T-helper 1 cell (primary cell): Measurements from ENCODE around the gene SESN3.
"Not testable (repeated sequence)": the region's sequence is repeated elsewhere in the genome, so short reads cannot be mapped to it uniquely, and the experiment has no call there.

Experiments used
- DNase-seq, 5 donors: peaks; one replicate each; pipeline ENCODE4 v3.0.0-alpha.2; 2012 to 2020

SESN3 gene

GRCh38 chr11:95150956-95151684 lies 79.9 kb downstream of the SESN3 start:
- peak; percentile 79 to 92 (median 88) for DNase-seq

GRCh38 chr11:95149651-95150364 lies 81.2 kb downstream of the SESN3 start:
- no peak for DNase-seq

- DNase-seq = no peak
These were observed 82.1 kb downstream of the SESN3 start for GRCh38 chr11:95148938-95149337.

GRCh38 chr11:95148406-95148805 lies 82.6 kb downstream of the SESN3 start:
- DNase-seq = no peak

GRCh38 chr11:95147364-95147905 lies 83.6 kb downstream of the SESN3 start:
- peak in 1 of 5 donors; percentile 15 for DNase-seq

- no peak for DNase-seq
These were observed 85.5 kb downstream of the SESN3 start for GRCh38 chr11:95145430-95146060.

- no peak for DNase-seq
These were observed 86.4 kb downstream of the SESN3 start for GRCh38 chr11:95144313-95145235.

GRCh38 chr11:95143106-95143681 lies 87.8 kb downstream of the SESN3 start:
- DNase-seq = no peak

GRCh38 chr11:95142431-95142830 lies 88.6 kb downstream of the SESN3 start:
- no peak for DNase-seq

GRCh38 chr11:95140397-95141033 lies 90.5 kb downstream of the SESN3 start:
- no peak for DNase-seq

GRCh38 chr11:95138448-95138847 lies 92.6 kb downstream of the SESN3 start:
- no peak for DNase-seq

- DNase-seq = no peak
These were observed 93.7 kb downstream of the SESN3 start for GRCh38 chr11:95137299-95137698.

GRCh38 chr11:95136747-95137146 lies 94.3 kb downstream of the SESN3 start:
- DNase-seq = not testable (repeated sequence)

GRCh38 chr11:95135880-95136279 lies 95.1 kb downstream of the SESN3 start:
- no peak for DNase-seq

- DNase-seq = no peak
These were observed 95.8 kb downstream of the SESN3 start for GRCh38 chr11:95135155-95135554.

GRCh38 chr11:95134491-95134890 lies 96.5 kb downstream of the SESN3 start:
- DNase-seq = no peak

- no peak for DNase-seq
These were observed 98.0 kb downstream of the SESN3 start for GRCh38 chr11:95132956-95133355.

GRCh38 chr11:95128602-95129001 lies 102.4 kb downstream of the SESN3 start:
- no peak for DNase-seq

- no peak for DNase-seq
These were observed 107.4 kb downstream of the SESN3 start for GRCh38 chr11:95123556-95123955.

GRCh38 chr11:95121698-95122097 lies 109.3 kb downstream of the SESN3 start:
- DNase-seq = no peak

- DNase-seq = no peak
These were observed 111.5 kb downstream of the SESN3 start for GRCh38 chr11:95119361-95120060.
